ENCODE measurements around the gene FUOM. TPM values are rescaled to one million over a fixed set of nuclear protein-coding genes. Genes with fewer than 3 reads are reported as not detected.

FUOM gene
- total and polyA plus RNA-seq, 2 donors (not counting 3 experiments of a cell fraction or from before 2014, with no cell fraction given), result 17.4 to 33.9 TPM

DNA sequence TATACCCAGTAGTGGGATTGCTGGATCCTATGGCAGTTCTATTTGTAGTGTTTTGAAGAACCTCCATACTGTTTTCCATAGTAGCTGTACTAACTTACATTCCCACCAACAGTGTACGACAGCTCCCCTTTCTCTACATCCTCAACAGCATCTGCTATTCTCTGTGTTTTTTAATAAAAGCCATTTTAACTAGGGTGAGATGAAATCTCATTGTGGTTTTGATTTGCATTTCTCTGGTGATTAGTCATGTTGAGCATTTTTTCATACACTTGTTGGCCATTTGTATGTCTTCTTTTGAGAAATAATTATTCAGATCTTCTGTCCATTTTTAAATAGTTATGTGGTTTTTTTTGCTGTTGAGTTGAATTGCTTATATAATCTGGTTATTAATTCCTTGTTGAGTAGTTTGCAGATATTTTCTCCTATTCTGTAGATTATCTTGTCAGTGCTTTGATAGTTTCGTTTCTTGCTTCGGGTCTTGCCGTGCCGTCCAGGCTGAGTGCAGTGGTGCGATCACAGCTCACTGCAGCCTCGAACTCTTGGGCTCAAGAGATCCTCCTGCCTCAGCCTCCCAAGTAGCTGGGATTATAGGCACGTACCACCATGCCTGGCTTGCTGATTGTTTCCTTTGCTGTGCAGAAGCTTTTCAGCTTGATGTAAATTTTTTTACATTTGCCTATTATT, 48.2 kb upstream of the FUOM start:
- Histone ChIP-seq H2AFZ (ENCODE audit: low read depth, low read length) (no peak overlapping the region), H4K20me1 (replicated peaks; ENCODE audit: control insufficient read depth, extremely low read depth, insufficient read depth, low read length) (no peaks in the 10 kb centered on the region), H3K4me1 (ENCODE audit: control insufficient read depth, extremely low read depth, insufficient read depth, low read length) (no peaks in the 10 kb centered on the region), H3K9ac (replicated peaks; ENCODE audit: extremely low read depth, insufficient read depth, low read length) (no peak overlapping the region), H3K4me3 (replicated peaks in 1 of 3; ENCODE audit: insufficient read depth in 1 of 3, low read depth in 1 of 3, low read length in 3 of 3) (no peak overlapping the region), H3K27me3 (ENCODE audit: control insufficient read depth in 2 of 2, insufficient read depth in 2 of 2, low read length in 2 of 2) (no peaks in the 10 kb centered on the region), H3K36me3 (ENCODE audit: control insufficient read depth in 2 of 2, extremely low read depth in 1 of 2, insufficient read depth in 2 of 2, low read length in 2 of 2) (peaks cover 11 to 20% of the 10 kb centered on the region in 2 experiments), H3K9me3 (replicated peaks; ENCODE audit: control insufficient read depth, insufficient read depth, low read length) (no peaks in the 10 kb centered on the region), H3K4me2 (ENCODE audit: insufficient read depth, low read length) (no peak overlapping the region), H3K9me1 (replicated peaks; ENCODE audit: control insufficient read depth, extremely low read depth, insufficient read depth, low read length) (peaks cover 2% of the 10 kb centered on the region), H3K27ac (ENCODE audit: insufficient read depth, low read depth, low read length) (no peak overlapping the region), H3K79me2 (ENCODE audit: control insufficient read depth, insufficient read depth, low read length) (peaks cover 58% of the 10 kb centered on the region)
- intact Hi-C loops (cut with micrococcal nuclease) (no loop called here), dilution Hi-C loops (cut with MboI; ENCODE audit: extremely low pct_ligation_motif_present, low sequenced_read_pairs) (no loop called here)
- FAIRE-seq (no peak), DNase-seq (ENCODE audit: low read depth, low spot score) (no peak)
- POLR2A ChIA-PET, result no interaction called here
- TF ChIP-seq JUN (IDR thresholded peaks at IDR 0.05; ENCODE audit: borderline replicate concordance, insufficient read depth, insufficient read length, low read depth) (no peak), FOS (IDR thresholded peaks at IDR 0.05; ENCODE audit: borderline replicate concordance, insufficient read depth, low read length) (no peak), GATA2 (IDR thresholded peaks at IDR 0.05; ENCODE audit: insufficient read depth, insufficient read length, low read depth, low read length) (no peak), POLR2AphosphoS5 (IDR thresholded peaks at IDR 0.05; ENCODE audit: insufficient read depth, low read depth, low read length) (no peak), POLR2A (IDR thresholded peaks at IDR 0.05; ENCODE audit: low read depth, low read length) (no peak), EZH2 (IDR thresholded peaks at IDR 0.05; ENCODE audit: borderline replicate concordance, low read depth, low read length, severe bottlenecking) (no peak), MYC (IDR thresholded peaks at IDR 0.05; ENCODE audit: low read depth, low read length) (no peak)
- TF ChIP-seq, protein P1, sequence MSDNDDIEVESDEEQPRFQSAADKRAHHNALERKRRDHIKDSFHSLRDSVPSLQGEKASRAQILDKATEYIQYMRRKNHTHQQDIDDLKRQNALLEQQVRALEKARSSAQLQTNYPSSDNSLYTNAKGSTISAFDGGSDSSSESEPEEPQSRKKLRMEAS (IDR thresholded peaks at IDR 0.05; ENCODE audit: insufficient read depth, insufficient read length), result no peak
- TF ChIP-seq, protein P2, sequence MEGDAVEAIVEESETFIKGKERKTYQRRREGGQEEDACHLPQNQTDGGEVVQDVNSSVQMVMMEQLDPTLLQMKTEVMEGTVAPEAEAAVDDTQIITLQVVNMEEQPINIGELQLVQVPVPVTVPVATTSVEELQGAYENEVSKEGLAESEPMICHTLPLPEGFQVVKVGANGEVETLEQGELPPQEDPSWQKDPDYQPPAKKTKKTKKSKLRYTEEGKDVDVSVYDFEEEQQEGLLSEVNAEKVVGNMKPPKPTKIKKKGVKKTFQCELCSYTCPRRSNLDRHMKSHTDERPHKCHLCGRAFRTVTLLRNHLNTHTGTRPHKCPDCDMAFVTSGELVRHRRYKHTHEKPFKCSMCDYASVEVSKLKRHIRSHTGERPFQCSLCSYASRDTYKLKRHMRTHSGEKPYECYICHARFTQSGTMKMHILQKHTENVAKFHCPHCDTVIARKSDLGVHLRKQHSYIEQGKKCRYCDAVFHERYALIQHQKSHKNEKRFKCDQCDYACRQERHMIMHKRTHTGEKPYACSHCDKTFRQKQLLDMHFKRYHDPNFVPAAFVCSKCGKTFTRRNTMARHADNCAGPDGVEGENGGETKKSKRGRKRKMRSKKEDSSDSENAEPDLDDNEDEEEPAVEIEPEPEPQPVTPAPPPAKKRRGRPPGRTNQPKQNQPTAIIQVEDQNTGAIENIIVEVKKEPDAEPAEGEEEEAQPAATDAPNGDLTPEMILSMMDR (IDR thresholded peaks at IDR 0.05; ENCODE audit: extremely low read depth in 1 of 2, insufficient read depth in 1 of 2, low read depth in 1 of 2, low read length in 2 of 2), result no peak
- CTCF ChIA-PET, result no interaction called here
- no TSS peak for BruUV-seq (replicated peaks)

Data from endothelial cell of umbilical vein (primary cell).